Measurements from ENCODE around the gene SLC16A12.
"Not testable (repeated sequence)": the region's sequence is repeated elsewhere in the genome, so short reads cannot be mapped to it uniquely, and the experiment has no call there.

Gene SLC16A12

GRCh38 chr10:89454561-89455347 lies 80.6 kb downstream of the SLC16A12 start:
- TF ChIP-seq CTCF (IDR thresholded peaks at IDR 0.05; ENCODE audit: low read depth, low read length), result no peak
- no peak for DNase-seq (ENCODE audit: extremely low read depth, low read depth)

GRCh38 chr10:89452193-89452592 lies 83.2 kb downstream of the SLC16A12 start:
- DNase-seq (ENCODE audit: extremely low read depth, low read depth), result no peak
- no peak for TF ChIP-seq CTCF (IDR thresholded peaks at IDR 0.05; ENCODE audit: low read depth, low read length)

GRCh38 chr10:89450901-89451300 lies 84.5 kb downstream of the SLC16A12 start:
- TF ChIP-seq CTCF (IDR thresholded peaks at IDR 0.05; ENCODE audit: low read depth, low read length), result no peak
- no peak for DNase-seq (ENCODE audit: extremely low read depth, low read depth)

GRCh38 chr10:89444819-89445218 lies 90.6 kb downstream of the SLC16A12 start:
- DNase-seq (ENCODE audit: extremely low read depth, low read depth), result not testable (repeated sequence)

GRCh38 chr10:89442289-89442688 lies 93.1 kb downstream of the SLC16A12 start:
- DNase-seq (ENCODE audit: extremely low read depth, low read depth), result no peak
- TF ChIP-seq CTCF (IDR thresholded peaks at IDR 0.05; ENCODE audit: low read depth, low read length), result no peak

- no peak for TF ChIP-seq CTCF (IDR thresholded peaks at IDR 0.05; ENCODE audit: low read depth, low read length)
- DNase-seq (ENCODE audit: extremely low read depth, low read depth), result no peak
Observed at GRCh38 chr10:89440226-89441009, 95.0 kb downstream of the SLC16A12 start.

GRCh38 chr10:89438525-89438924 lies 96.9 kb downstream of the SLC16A12 start:
- DNase-seq (ENCODE audit: extremely low read depth, low read depth), result no peak

More at GRCh38 chr10:89438525-89438924, 96.9 kb downstream of the SLC16A12 start:
- no peak for TF ChIP-seq CTCF (IDR thresholded peaks at IDR 0.05; ENCODE audit: low read depth, low read length)
